22Rv1 (cell line): ENCODE data around the gene COL7A1.

Experiments used
- CTCF ChIP-seq: fragments of 450-650 bp; IDR thresholded peaks from 2 replicates; pipeline ENCODE4 v1.5.1; 2017; ENCODE audit warnings: mild to moderate bottlenecking
- ZFX ChIP-seq: fragments of 450-650 bp; IDR thresholded peaks from 2 replicates; pipeline ENCODE4 v1.6.1; 2017; ENCODE audit warnings: antibody characterized with exemption, borderline replicate concordance

- TF ChIP-seq CTCF = no peak
- TF ChIP-seq ZFX = no peak
Measured at GRCh38 chr3:48518069-48518468, 77.1 kb downstream of the COL7A1 start.
